Right lobe of liver (tissue), 4 donors: ENCODE measurements around the gene LRRC7.

Experiments
- POLR2A ChIP-seq: fragments of 450-650 bp; IDR thresholded peaks from one replicate; pipeline ENCODE4 v1.6.1; 2017; ENCODE audit warnings: antibody characterized with exemption, mild to moderate bottlenecking
- TF ChIP-seq, protein P1 (sequence below), 4 donors: fragments of 200-600 bp in 3 of 4; fragments of 450-650 bp in 1 of 4; IDR thresholded peaks; one replicate each; pipeline versions ENCODE4 v1.5.1 to v1.8.0; 2016 to 2022; ENCODE audit warnings: antibody characterized with exemption in 4 of 4, mild to moderate bottlenecking in 2 of 4
- donor health status: DM: no; HTN: no; CAD: no.
- donor health status: DM: no; HTN: no; CAD: no.
- donor health status: DM: no; HTN: yes; CAD: no.

DNA sequence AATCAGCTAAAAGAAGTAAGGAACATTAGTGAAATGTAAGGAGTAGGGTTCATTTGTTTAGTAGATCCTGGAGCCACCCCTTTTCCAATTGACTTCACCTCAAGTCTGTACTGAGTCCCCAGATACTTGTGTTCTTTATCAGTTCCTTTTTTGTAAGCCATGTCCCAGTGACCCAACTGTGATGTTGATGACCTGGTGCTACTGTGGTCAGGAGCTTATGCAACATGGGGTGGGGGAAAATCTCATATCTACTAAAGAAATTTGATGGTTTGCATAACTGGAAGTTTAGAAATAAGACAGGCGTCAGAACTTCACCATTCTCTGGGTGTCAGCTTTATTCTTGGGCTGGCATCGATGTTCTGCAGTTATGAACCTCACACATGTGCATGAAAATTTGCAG is 120.5 kb downstream of the LRRC7 start:
- TF ChIP-seq, protein P1, sequence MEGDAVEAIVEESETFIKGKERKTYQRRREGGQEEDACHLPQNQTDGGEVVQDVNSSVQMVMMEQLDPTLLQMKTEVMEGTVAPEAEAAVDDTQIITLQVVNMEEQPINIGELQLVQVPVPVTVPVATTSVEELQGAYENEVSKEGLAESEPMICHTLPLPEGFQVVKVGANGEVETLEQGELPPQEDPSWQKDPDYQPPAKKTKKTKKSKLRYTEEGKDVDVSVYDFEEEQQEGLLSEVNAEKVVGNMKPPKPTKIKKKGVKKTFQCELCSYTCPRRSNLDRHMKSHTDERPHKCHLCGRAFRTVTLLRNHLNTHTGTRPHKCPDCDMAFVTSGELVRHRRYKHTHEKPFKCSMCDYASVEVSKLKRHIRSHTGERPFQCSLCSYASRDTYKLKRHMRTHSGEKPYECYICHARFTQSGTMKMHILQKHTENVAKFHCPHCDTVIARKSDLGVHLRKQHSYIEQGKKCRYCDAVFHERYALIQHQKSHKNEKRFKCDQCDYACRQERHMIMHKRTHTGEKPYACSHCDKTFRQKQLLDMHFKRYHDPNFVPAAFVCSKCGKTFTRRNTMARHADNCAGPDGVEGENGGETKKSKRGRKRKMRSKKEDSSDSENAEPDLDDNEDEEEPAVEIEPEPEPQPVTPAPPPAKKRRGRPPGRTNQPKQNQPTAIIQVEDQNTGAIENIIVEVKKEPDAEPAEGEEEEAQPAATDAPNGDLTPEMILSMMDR (IDR thresholded peaks at IDR 0.05): no peak
- no peak for TF ChIP-seq POLR2A
